ENCODE measurements around the gene ZNF668.

ZNF668 gene

DNA sequence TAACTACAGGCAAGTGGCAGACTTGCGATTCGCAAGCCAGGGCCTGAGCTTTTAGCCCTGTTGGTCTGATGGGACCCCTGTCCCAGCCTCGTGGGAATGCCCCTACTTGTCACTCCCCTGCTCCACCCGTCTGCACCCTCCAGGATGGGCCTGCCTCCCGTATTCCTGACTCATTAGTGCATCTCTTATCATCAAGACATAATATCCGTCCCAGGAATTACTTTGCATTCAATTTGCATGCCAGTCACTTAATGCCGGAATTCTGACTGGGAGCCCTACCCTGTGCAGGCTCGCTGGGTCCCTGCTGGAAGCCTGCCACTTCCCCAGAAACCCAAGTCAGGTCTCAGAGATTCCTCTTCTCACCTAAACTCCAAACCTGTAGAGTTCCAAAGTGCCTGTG lies 11.4 kb upstream of the ZNF668 start (continued):
- no peak for TF ChIP-seq ZNF8 (CRISPR knock-in tag; IDR thresholded peaks at IDR 0.05)

GRCh38 chr16:31084584-31085302 lies 10.7 kb upstream of the ZNF668 start:
- TF ChIP-seq, protein P1, sequence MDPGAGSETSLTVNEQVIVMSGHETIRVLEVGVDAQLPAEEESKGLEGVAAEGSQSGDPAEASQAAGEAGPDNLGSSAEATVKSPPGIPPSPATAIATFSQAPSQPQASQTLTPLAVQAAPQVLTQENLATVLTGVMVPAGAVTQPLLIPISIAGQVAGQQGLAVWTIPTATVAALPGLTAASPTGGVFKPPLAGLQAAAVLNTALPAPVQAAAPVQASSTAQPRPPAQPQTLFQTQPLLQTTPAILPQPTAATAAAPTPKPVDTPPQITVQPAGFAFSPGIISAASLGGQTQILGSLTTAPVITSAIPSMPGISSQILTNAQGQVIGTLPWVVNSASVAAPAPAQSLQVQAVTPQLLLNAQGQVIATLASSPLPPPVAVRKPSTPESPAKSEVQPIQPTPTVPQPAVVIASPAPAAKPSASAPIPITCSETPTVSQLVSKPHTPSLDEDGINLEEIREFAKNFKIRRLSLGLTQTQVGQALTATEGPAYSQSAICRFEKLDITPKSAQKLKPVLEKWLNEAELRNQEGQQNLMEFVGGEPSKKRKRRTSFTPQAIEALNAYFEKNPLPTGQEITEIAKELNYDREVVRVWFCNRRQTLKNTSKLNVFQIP (CRISPR knock-in tag; IDR thresholded peaks at IDR 0.05; ENCODE audit: borderline replicate concordance, low read depth) = no peak
- no peak for TF ChIP-seq ZNF70 (CRISPR knock-in tag; IDR thresholded peaks at IDR 0.05)
- TF ChIP-seq ARNTL (CRISPR knock-in tag; IDR thresholded peaks at IDR 0.05; ENCODE audit: borderline replicate concordance, low read depth) = no peak
- TF ChIP-seq ZFP3 (CRISPR knock-in tag; IDR thresholded peaks at IDR 0.05) = no peak
- no peak for TF ChIP-seq GLIS3 (CRISPR knock-in tag; IDR thresholded peaks at IDR 0.05)
- TF ChIP-seq ESRRG (CRISPR knock-in tag; IDR thresholded peaks at IDR 0.05) = no peak
- no peak for TF ChIP-seq OSR1 (CRISPR knock-in tag; IDR thresholded peaks at IDR 0.05)
- no peak for TF ChIP-seq RARB (CRISPR knock-in tag; IDR thresholded peaks at IDR 0.05)
- TF ChIP-seq, protein P2, sequence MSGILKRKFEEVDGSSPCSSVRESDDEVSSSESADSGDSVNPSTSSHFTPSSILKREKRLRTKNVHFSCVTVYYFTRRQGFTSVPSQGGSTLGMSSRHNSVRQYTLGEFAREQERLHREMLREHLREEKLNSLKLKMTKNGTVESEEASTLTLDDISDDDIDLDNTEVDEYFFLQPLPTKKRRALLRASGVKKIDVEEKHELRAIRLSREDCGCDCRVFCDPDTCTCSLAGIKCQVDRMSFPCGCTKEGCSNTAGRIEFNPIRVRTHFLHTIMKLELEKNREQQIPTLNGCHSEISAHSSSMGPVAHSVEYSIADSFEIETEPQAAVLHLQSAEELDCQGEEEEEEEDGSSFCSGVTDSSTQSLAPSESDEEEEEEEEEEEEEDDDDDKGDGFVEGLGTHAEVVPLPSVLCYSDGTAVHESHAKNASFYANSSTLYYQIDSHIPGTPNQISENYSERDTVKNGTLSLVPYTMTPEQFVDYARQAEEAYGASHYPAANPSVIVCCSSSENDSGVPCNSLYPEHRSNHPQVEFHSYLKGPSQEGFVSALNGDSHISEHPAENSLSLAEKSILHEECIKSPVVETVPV (CRISPR knock-in tag; IDR thresholded peaks at IDR 0.05) = no peak
- TF ChIP-seq ZNF8 (CRISPR knock-in tag; IDR thresholded peaks at IDR 0.05) = no peak
- no peak for TF ChIP-seq ZFP30 (CRISPR knock-in tag; IDR thresholded peaks at IDR 0.05)
- no peak for TF ChIP-seq ZC3H10 (CRISPR knock-in tag; IDR thresholded peaks at IDR 0.05)
- no peak for TF ChIP-seq CSDC2 (CRISPR knock-in tag; IDR thresholded peaks at IDR 0.05)
- no peak for TF ChIP-seq TCF4 (CRISPR knock-in tag; IDR thresholded peaks at IDR 0.05; ENCODE audit: borderline replicate concordance)
- TF ChIP-seq BACH2 (CRISPR knock-in tag; IDR thresholded peaks at IDR 0.05; ENCODE audit: borderline replicate concordance) = no peak
- TF ChIP-seq PPARA (CRISPR knock-in tag; IDR thresholded peaks at IDR 0.05; ENCODE audit: borderline replicate concordance) = no peak
- TF ChIP-seq, protein P3, sequence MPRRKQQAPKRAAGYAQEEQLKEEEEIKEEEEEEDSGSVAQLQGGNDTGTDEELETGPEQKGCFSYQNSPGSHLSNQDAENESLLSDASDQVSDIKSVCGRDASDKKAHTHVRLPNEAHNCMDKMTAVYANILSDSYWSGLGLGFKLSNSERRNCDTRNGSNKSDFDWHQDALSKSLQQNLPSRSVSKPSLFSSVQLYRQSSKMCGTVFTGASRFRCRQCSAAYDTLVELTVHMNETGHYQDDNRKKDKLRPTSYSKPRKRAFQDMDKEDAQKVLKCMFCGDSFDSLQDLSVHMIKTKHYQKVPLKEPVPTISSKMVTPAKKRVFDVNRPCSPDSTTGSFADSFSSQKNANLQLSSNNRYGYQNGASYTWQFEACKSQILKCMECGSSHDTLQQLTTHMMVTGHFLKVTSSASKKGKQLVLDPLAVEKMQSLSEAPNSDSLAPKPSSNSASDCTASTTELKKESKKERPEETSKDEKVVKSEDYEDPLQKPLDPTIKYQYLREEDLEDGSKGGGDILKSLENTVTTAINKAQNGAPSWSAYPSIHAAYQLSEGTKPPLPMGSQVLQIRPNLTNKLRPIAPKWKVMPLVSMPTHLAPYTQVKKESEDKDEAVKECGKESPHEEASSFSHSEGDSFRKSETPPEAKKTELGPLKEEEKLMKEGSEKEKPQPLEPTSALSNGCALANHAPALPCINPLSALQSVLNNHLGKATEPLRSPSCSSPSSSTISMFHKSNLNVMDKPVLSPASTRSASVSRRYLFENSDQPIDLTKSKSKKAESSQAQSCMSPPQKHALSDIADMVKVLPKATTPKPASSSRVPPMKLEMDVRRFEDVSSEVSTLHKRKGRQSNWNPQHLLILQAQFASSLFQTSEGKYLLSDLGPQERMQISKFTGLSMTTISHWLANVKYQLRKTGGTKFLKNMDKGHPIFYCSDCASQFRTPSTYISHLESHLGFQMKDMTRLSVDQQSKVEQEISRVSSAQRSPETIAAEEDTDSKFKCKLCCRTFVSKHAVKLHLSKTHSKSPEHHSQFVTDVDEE (CRISPR knock-in tag; IDR thresholded peaks at IDR 0.05) = no peak
- TF ChIP-seq CREB5 (CRISPR knock-in tag; IDR thresholded peaks at IDR 0.05; ENCODE audit: low read depth) = no peak
- no peak for TF ChIP-seq TOX (CRISPR knock-in tag; IDR thresholded peaks at IDR 0.05; ENCODE audit: borderline replicate concordance)
- TF ChIP-seq ISL1 (CRISPR knock-in tag; IDR thresholded peaks at IDR 0.05) = no peak
- peak; percentile 7; the same call in 1 of the 3 replicates for ATAC-seq

DNA sequence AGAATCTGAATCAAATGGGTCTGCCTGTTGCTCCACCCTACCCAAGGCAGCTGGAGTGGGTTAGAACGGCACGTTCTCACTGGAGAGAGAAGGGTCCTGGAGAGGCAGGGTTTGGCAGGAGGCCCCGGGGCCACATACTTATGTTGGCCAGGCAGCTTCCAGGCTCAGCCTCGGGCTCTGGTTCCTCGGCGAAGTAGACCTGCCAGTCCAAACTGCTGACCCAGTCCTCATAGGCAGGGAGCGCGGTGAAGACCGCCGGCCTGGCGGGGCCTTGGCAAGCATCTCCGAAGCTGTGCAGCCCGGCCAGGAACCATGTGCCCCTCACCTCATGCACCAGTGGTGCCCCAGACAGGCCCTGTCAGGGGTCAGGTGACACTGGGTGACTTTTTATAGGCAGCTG lies 9.9 kb upstream of the ZNF668 start:
- TF ChIP-seq, protein P2 (CRISPR knock-in tag; IDR thresholded peaks at IDR 0.05) = no peak
- no peak for TF ChIP-seq ZFP30 (CRISPR knock-in tag; IDR thresholded peaks at IDR 0.05)
- TF ChIP-seq SNAI2 (CRISPR knock-in tag; IDR thresholded peaks at IDR 0.05) = no peak
- no peak for TF ChIP-seq ARNTL (CRISPR knock-in tag; IDR thresholded peaks at IDR 0.05; ENCODE audit: borderline replicate concordance, low read depth)
- no peak for TF ChIP-seq ESRRG (CRISPR knock-in tag; IDR thresholded peaks at IDR 0.05)
- no peak for ATAC-seq
